GM06990 (cell line): ENCODE measurements around the gene DOLK.

Source experiments
- DNase-seq: peaks from one replicate; pipeline ENCODE4 v3.0.0-alpha.2; 2011; ENCODE audit not compliant: insufficient read length; ENCODE audit errors: extremely low read depth
- H3K27me3 ChIP-seq: replicated peaks from 2 replicates; pipeline ENCODE4 v1.6.0; 2011; ENCODE audit warnings: low read length; ENCODE audit not compliant: control insufficient read depth, insufficient read depth
- H3K36me3 ChIP-seq: 2 replicates; pipeline ENCODE4 v1.5.1; 2011; ENCODE audit warnings: low read length; ENCODE audit not compliant: control insufficient read depth, insufficient read depth
- H3K4me3 ChIP-seq: replicated peaks from 2 replicates; pipeline ENCODE4 v1.5.1; 2011; ENCODE audit warnings: low read depth, mild to moderate bottlenecking, control low read depth, low read length
- TF ChIP-seq, protein P1 (sequence below): IDR thresholded peaks from 2 replicates; pipeline ENCODE4 v1.5.1; 2011; ENCODE audit warnings: low read length, control low read depth, mild to moderate bottlenecking, inconsistent platforms; ENCODE audit not compliant: insufficient read depth, poor library complexity, severe bottlenecking

DOLK gene

GRCh38 chr9:128919402-128920089 lies 27.9 kb downstream of the DOLK start:
- no peak for DNase-seq
- Histone ChIP-seq H3K36me3 (peaks cover 6% of the 10 kb centered on the region), H3K27me3 (no peaks in the 10 kb centered on the region), H3K4me3 (no peak overlapping the region)
- TF ChIP-seq, protein P1, sequence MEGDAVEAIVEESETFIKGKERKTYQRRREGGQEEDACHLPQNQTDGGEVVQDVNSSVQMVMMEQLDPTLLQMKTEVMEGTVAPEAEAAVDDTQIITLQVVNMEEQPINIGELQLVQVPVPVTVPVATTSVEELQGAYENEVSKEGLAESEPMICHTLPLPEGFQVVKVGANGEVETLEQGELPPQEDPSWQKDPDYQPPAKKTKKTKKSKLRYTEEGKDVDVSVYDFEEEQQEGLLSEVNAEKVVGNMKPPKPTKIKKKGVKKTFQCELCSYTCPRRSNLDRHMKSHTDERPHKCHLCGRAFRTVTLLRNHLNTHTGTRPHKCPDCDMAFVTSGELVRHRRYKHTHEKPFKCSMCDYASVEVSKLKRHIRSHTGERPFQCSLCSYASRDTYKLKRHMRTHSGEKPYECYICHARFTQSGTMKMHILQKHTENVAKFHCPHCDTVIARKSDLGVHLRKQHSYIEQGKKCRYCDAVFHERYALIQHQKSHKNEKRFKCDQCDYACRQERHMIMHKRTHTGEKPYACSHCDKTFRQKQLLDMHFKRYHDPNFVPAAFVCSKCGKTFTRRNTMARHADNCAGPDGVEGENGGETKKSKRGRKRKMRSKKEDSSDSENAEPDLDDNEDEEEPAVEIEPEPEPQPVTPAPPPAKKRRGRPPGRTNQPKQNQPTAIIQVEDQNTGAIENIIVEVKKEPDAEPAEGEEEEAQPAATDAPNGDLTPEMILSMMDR, result no peak

- TF ChIP-seq, protein P1, result no peak
- no peak overlapping the region for H3K4me3 ChIP-seq
- no peaks in the 10 kb centered on the region for H3K27me3 ChIP-seq
- peaks cover 6% of the 10 kb centered on the region for H3K36me3 ChIP-seq
- DNase-seq, result no peak
These were observed 28.5 kb downstream of the DOLK start for GRCh38 chr9:128918921-128919320.

GRCh38 chr9:128917151-128917849 lies 30.1 kb downstream of the DOLK start:
- TF ChIP-seq, protein P1, result no peak
- Histone ChIP-seq H3K36me3 (peaks cover 11% of the 10 kb centered on the region), H3K27me3 (no peaks in the 10 kb centered on the region), H3K4me3 (no peak overlapping the region)
- no peak for DNase-seq

DNA sequence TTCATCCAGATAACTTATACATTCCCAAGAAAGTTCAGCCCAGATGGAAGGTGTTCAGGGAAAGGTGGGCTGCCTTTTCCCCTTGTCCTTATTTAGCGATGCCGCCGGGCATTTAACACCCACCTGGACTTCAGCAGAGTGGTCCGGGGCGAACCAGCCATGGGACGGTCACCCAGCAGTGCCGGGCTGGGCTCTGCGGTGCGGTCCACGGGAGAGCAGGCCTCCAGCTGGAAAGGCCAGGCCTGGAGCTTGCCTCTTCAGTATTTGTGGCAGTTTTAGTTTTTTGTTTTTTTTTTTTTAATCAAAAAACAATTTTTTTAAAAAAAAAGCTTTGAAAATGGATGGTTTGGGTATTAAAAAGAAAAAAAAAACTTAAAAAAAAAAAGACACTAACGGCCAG lies 30.7 kb downstream of the DOLK start:
- DNase-seq, result no peak

GRCh38 chr9:128916204-128916603 lies 31.2 kb downstream of the DOLK start:
- H3K36me3 ChIP-seq, result peaks cover 11% of the 10 kb centered on the region

More for the DNA sequence above, 30.7 kb downstream of the DOLK start:
- H3K36me3 ChIP-seq, result peaks cover 11% of the 10 kb centered on the region
- no peaks in the 10 kb centered on the region for H3K27me3 ChIP-seq
- TF ChIP-seq, protein P1, result no peak
- no peak overlapping the region for H3K4me3 ChIP-seq

More at GRCh38 chr9:128916204-128916603, 31.2 kb downstream of the DOLK start:
- Histone ChIP-seq H3K4me3 (no peak overlapping the region), H3K27me3 (no peaks in the 10 kb centered on the region)
- TF ChIP-seq, protein P1, result no peak
- DNase-seq, result no peak
